ENCODE measurements around the gene DSC1. TPM values are rescaled to one million over a fixed set of nuclear protein-coding genes. Genes with fewer than 3 reads are reported as not detected.

The DSC1 gene
- total RNA-seq, 1 donor from 2014 or later, result not detected

DNA sequence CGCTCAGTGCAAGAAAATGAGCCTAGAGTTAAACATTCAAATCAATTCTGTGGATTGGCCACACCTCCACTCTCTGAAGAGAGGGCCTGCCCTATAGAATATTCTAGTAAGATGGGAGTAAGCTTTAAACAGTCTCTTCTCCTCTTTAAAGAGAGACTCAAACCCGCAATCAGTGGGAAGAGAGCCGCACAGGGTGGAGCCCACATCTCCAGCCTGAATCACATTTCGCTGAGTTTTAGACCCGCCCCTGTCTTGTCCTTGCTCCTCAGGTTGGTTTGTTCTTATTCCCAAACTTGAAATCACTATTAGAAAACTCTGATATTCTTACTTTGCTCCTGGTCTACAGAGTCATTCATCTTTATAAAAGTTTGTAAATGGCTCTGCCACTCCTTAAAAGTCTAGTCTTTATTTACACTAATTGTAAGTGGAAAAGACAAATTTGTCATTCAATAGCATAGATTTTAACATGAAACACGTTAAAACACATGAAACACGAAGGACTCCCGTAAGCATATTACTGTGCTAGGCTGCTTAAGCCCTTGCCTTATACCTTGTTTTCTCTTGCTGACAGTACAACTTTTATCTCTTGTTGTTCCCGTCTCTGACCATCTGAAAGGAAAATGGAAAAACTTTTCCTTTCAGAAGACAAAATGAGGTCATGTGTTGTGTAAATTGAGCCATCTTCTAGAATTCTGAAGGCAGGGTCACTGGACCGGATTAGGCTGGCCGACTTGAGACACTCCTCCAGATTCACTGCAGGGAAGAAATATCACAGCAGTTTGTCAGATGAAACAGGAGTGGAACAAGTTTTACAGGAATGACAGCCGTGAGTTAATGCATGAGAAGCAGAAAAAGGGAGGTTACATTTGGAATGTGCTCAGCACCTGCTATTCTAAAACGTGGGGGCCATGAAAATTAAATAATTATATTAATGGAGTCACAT is 5.6 kb downstream of the DSC1 start:
- no peaks in the 10 kb centered on the region for H3K4me1 Mint-ChIP-seq (ENCODE audit: unreplicated experiment)
- H3K27ac Mint-ChIP-seq (ENCODE audit: unreplicated experiment), result no peak overlapping the region
- H3K36me3 Mint-ChIP-seq (ENCODE audit: unreplicated experiment), result no peaks in the 10 kb centered on the region
- TF ChIP-seq, protein P1, sequence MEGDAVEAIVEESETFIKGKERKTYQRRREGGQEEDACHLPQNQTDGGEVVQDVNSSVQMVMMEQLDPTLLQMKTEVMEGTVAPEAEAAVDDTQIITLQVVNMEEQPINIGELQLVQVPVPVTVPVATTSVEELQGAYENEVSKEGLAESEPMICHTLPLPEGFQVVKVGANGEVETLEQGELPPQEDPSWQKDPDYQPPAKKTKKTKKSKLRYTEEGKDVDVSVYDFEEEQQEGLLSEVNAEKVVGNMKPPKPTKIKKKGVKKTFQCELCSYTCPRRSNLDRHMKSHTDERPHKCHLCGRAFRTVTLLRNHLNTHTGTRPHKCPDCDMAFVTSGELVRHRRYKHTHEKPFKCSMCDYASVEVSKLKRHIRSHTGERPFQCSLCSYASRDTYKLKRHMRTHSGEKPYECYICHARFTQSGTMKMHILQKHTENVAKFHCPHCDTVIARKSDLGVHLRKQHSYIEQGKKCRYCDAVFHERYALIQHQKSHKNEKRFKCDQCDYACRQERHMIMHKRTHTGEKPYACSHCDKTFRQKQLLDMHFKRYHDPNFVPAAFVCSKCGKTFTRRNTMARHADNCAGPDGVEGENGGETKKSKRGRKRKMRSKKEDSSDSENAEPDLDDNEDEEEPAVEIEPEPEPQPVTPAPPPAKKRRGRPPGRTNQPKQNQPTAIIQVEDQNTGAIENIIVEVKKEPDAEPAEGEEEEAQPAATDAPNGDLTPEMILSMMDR (IDR thresholded peaks at IDR 0.05), result no peak
- H3K9me3 Mint-ChIP-seq (ENCODE audit: unreplicated experiment), result no peaks in the 10 kb centered on the region
- no peak for DNase-seq (ENCODE audit: extremely low spot score, unreplicated experiment)
- H3K4me3 Mint-ChIP-seq (ENCODE audit: unreplicated experiment), result no peak overlapping the region
- H3K27me3 Mint-ChIP-seq (ENCODE audit: unreplicated experiment), result peaks cover 22% of the 10 kb centered on the region

DNA sequence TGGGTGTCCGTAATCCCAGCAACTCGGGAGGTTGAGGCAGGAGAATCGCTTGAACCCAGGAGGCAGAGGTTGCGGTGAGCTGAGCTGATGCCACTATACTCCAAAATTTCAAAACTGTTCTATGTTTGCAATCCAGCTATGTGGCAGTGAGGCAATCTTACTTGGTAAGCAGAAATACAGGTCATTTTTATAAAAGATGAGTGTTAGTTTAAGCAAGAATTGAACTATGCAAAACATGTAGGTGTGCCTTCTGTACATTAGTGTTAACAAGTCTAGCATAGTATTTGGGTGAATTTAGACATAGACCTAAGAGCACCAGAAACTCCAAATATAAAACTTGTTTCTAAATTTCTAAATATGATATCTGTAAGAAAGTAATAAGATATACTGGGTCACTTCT is 7.2 kb downstream of the DSC1 start:
- TF ChIP-seq, protein P1 (IDR thresholded peaks at IDR 0.05), result no peak
- no peak for DNase-seq (ENCODE audit: extremely low spot score, unreplicated experiment)
- Mint-ChIP-seq H3K9me3 (ENCODE audit: unreplicated experiment) (no peaks in the 10 kb centered on the region), H3K4me1 (ENCODE audit: unreplicated experiment) (no peaks in the 10 kb centered on the region), H3K4me3 (ENCODE audit: unreplicated experiment) (no peak overlapping the region), H3K27ac (ENCODE audit: unreplicated experiment) (no peak overlapping the region), H3K27me3 (ENCODE audit: unreplicated experiment) (peaks cover 22% of the 10 kb centered on the region), H3K36me3 (ENCODE audit: unreplicated experiment) (no peaks in the 10 kb centered on the region)

DNA sequence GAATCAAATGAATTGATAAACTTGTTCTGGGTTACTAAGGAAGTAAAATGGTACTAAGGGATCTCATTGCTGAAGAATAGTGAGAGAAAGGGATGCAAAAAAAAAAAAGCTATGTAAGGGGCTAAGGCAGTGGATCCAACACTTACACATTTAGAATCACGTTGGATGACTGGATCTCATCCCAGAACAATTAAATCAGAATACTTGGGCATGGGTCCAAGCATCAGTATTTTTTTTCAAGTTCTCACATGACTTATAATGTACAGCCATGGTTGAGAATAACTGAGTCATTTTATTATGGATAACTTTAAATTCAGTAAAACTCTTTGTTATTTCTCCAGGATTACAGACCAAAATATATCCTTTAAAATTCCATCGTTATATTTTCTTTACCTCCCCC is 8.5 kb downstream of the DSC1 start:
- Mint-ChIP-seq H3K4me1 (ENCODE audit: unreplicated experiment) (no peaks in the 10 kb centered on the region), H3K9me3 (ENCODE audit: unreplicated experiment) (no peaks in the 10 kb centered on the region), H3K36me3 (ENCODE audit: unreplicated experiment) (no peaks in the 10 kb centered on the region), H3K27me3 (ENCODE audit: unreplicated experiment) (peaks cover 22% of the 10 kb centered on the region), H3K27ac (ENCODE audit: unreplicated experiment) (no peak overlapping the region), H3K4me3 (ENCODE audit: unreplicated experiment) (no peak overlapping the region)
- DNase-seq (ENCODE audit: extremely low spot score, unreplicated experiment), result no peak
- TF ChIP-seq, protein P1 (IDR thresholded peaks at IDR 0.05), result no peak

DNA sequence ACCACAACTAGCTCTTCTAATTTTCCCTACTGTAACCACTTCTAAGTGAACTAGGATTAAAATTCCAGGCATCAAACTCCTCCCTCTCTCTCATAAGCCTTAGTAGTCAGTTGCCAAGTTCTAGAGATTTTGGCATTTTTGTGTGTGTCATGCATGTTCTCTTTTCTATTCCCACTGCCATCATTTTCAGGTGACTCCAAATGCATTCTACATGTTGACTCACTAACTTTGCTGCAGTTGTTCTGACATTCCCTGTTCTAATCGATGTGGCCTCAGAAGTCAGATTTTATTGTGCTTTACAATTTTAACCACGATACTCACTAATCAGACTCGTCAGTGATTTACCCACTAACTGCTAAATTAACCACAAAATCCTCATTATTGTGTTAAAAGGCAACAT is 13.3 kb downstream of the DSC1 start:
- Mint-ChIP-seq H3K4me3 (ENCODE audit: unreplicated experiment) (no peak overlapping the region), H3K36me3 (ENCODE audit: unreplicated experiment) (no peaks in the 10 kb centered on the region), H3K4me1 (ENCODE audit: unreplicated experiment) (no peaks in the 10 kb centered on the region), H3K27me3 (ENCODE audit: unreplicated experiment) (peaks cover 16% of the 10 kb centered on the region), H3K9me3 (ENCODE audit: unreplicated experiment) (no peaks in the 10 kb centered on the region), H3K27ac (ENCODE audit: unreplicated experiment) (no peak overlapping the region)
- DNase-seq (ENCODE audit: extremely low spot score, unreplicated experiment), result no peak
- TF ChIP-seq, protein P1 (IDR thresholded peaks at IDR 0.05), result no peak

DNA sequence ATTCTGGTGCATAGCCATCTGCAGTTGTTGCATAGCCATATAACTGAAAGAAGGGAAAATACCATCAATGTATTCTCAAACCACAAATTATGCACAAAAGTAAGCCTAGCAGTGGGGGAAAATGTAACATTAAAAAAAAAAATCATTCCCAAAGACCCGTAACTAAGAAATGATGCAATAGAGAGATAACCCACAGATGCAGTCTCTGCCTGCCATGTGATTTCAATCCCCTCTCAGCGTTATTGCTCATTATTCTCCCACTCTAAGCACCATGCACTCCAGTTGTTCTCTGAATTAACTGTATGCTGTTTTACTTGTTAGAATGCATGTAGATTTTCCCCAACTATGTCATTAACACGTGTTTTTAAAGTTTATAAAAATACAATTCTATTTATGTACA is 14.1 kb downstream of the DSC1 start:
- H3K4me3 Mint-ChIP-seq (ENCODE audit: unreplicated experiment), result no peak overlapping the region
- no peak overlapping the region for H3K27ac Mint-ChIP-seq (ENCODE audit: unreplicated experiment)
- no peaks in the 10 kb centered on the region for H3K36me3 Mint-ChIP-seq (ENCODE audit: unreplicated experiment)
- no peaks in the 10 kb centered on the region for H3K9me3 Mint-ChIP-seq (ENCODE audit: unreplicated experiment)
- H3K4me1 Mint-ChIP-seq (ENCODE audit: unreplicated experiment), result no peaks in the 10 kb centered on the region
- H3K27me3 Mint-ChIP-seq (ENCODE audit: unreplicated experiment), result peaks cover 13% of the 10 kb centered on the region
- no peak for DNase-seq (ENCODE audit: extremely low spot score, unreplicated experiment)
- TF ChIP-seq, protein P1 (IDR thresholded peaks at IDR 0.05), result no peak

Measured in osteocyte (in vitro differentiated cells).